ENCODE results near the gene SERPINA1. TPM values are rescaled to one million over a fixed set of nuclear protein-coding genes. Genes with fewer than 3 reads are reported as not detected.
A peak's percentile ranks its signal among the peaks of the same experiment; 100 is the strongest.

The SERPINA1 gene
- total RNA-seq, 1 donor, result 453 TPM

DNA sequence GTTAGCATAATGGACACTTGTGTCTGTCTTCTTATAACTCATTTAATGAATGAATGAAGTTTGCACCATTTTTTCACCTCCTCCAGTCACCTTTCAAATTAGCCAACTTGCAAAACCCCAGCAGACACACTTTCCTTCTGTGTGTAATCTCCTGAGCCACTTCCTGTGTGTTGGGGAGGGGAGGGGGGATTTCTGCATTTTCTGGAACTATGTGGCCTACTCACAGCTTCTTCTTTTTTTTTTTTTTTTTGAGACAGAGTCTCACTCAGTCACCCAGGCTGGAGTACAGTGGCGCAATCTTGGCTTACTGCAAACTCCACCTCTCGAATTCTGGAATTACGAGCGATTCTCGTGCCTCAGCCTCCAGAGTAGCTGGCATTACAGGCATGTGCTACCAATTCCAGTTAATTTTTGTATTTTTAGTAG is 4.1 kb upstream of the SERPINA1 start:
- no peaks in the 10 kb centered on the region for H3K27me3 ChIP-seq (ENCODE audit: insufficient read depth, low read length)
- no peak overlapping the region for H3K4me3 ChIP-seq (ENCODE audit: low read length)
- H3K4me1 ChIP-seq (ENCODE audit: insufficient read depth, low read length), result peaks cover 78% of the 10 kb centered on the region
- H3K9me3 ChIP-seq (ENCODE audit: low read depth, low read length), result no peaks in the 10 kb centered on the region

DNA sequence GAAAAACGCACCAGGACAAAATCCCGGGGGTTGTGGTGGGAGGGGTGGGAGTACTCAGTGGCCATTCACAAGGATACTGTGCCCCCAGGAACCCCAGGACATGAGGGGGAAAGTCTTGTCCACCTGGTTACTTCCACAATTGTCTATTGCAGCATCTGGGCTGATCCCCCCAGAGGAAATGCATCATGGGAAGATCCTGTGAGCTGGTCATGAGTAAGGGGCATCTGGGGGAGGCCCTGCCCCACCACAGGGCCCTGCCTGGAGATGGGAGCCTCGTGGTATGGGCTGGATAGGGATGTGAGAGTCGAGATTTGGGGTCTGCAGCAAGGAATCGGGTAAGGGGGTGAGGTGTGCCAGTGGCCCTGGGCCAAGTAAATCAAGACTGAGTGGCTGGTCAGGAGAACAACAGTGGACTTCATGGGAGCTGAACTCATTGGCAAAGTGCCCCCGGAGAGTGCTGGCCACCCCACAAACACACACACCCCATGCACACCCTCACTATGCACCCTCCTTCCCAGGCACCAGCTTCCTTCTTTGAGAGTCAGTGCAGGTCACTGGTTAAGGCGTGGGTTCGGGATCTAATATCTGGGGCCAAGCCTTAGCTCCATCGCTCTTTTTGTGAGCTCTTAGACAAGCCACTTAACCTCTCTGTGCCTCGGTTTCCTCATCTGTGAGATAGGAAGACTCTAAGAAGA is 3.0 kb upstream of the SERPINA1 start:
- Histone ChIP-seq H3K9me3 (ENCODE audit: low read depth, low read length) (no peaks in the 10 kb centered on the region), H3K27me3 (ENCODE audit: insufficient read depth, low read length) (no peaks in the 10 kb centered on the region), H3K4me3 (ENCODE audit: low read length) (peak overlapping the region; percentile 56), H3K4me1 (ENCODE audit: insufficient read depth, low read length) (peaks cover 89% of the 10 kb centered on the region)

DNA sequence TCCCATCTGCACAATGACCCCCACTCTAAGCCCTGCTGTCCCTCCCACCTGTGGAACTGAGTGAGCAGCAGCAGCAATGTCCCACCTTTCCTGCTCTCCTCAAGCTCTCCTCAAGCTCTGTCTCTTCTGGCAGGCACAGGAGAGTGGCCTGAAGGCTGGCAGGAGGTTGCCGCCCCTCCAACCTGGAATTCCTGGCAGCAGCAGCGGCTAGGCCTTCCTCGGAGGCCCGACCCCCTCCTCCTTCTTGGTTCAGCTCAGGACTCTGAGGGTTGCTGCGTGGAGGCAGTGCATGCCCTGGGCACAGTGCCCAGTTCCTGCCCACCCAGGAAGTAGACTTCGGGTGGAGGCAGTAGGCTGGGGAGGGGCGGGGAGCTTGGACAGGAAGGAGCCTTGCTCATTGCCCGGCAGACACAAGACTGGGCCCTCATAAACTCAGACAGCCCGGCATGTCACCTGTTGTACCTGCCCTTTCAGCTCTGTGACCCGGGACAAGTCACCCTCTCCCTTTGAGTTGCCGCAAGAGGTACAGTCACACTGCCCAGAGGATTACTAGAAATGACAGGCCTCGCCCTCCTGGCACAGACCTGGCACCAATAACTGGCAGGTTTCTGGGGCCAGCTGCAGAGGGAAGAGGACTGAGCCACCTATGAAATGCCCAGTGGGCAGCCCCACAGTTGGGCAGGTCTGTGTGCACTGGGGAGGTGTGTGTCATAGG is 2.1 kb upstream of the SERPINA1 start:
- no peaks in the 10 kb centered on the region for H3K27me3 ChIP-seq (ENCODE audit: insufficient read depth, low read length)
- no peaks in the 10 kb centered on the region for H3K9me3 ChIP-seq (ENCODE audit: low read depth, low read length)
- peaks cover 89% of the 10 kb centered on the region for H3K4me1 ChIP-seq (ENCODE audit: insufficient read depth, low read length)
- peak overlapping the region; percentile 56 for H3K4me3 ChIP-seq (ENCODE audit: low read length)

DNA sequence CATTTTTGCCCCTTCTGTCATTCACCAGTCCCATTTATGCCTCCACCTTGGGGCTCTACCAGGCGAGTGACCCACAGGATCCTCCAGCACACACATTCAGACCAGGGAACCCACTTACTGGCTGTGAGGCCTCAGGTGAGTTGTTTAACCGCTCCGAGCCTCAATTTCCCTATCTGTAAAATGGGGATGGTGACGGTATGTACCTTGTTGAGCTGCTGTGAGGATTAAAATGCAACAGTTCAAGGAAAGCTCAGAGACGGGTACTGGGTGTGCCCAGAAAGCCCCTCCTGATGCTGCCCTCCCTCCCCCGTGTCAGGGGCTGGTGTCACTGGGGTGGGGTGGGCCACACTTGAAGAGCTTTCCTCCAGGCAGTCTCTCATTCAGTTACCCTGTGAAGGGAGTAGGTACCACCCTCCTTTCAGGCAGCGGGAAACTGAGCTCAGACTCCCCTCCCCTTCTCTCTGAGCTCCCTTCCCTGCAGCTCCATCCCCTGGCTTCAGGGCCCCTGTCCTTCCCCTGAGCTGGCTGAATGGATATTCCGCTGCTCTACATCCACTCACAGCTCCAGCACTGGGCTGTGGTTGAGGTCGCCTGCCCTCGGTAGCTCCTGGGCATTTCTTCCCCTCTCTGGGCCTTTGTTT is 1.4 kb upstream of the SERPINA1 start:
- Histone ChIP-seq H3K4me1 (ENCODE audit: insufficient read depth, low read length) (peaks cover 89% of the 10 kb centered on the region), H3K27me3 (ENCODE audit: insufficient read depth, low read length) (no peaks in the 10 kb centered on the region), H3K9me3 (ENCODE audit: low read depth, low read length) (no peaks in the 10 kb centered on the region), H3K4me3 (ENCODE audit: low read length) (peak overlapping the region; percentile 56)

DNA sequence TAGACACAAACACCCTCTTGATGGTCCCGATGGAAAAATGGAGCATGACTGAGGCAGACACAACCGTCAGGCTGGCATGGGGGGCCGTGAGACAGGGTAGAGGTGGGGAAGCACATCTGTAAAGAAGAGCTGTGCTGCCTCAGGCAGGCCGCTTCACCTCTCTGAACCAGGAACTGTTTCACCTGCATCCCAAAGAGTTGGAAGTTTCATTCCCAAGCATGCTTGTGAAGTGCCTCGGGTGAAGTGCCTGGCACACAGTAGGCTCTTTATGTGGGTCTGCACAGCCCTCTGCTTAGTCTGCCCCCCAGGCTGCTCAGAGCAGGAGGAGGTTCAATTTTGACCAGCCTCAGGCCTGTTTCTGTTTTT is 685 bp upstream of the SERPINA1 start:
- Histone ChIP-seq H3K9me3 (ENCODE audit: low read depth, low read length) (no peaks in the 10 kb centered on the region), H3K27me3 (ENCODE audit: insufficient read depth, low read length) (no peaks in the 10 kb centered on the region), H3K4me3 (ENCODE audit: low read length) (peak overlapping the region; percentile 56), H3K4me1 (ENCODE audit: insufficient read depth, low read length) (peaks cover 89% of the 10 kb centered on the region)

DNA sequence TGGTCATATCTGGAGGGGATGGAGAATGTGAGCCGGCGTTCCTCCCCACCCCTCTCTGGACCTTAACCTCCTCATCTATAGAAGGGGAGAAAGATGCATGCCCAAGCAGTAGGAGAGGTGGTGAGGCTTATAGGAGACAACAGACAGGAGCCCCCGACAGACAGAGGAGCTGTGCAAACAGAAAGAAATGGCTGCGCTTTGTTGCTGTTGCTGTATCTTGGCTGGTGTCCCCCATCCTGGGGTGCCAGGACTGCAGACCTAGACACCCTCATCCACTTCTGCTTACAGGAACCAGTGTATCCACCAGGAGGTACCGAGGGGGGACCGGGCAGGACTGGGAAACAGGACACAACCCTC is 397 bp downstream of the SERPINA1 start:
- Histone ChIP-seq H3K27me3 (ENCODE audit: insufficient read depth, low read length) (no peaks in the 10 kb centered on the region), H3K4me3 (ENCODE audit: low read length) (peak overlapping the region; percentile 56), H3K9me3 (ENCODE audit: low read depth, low read length) (no peaks in the 10 kb centered on the region), H3K4me1 (ENCODE audit: insufficient read depth, low read length) (peaks cover 87% of the 10 kb centered on the region)

DNA sequence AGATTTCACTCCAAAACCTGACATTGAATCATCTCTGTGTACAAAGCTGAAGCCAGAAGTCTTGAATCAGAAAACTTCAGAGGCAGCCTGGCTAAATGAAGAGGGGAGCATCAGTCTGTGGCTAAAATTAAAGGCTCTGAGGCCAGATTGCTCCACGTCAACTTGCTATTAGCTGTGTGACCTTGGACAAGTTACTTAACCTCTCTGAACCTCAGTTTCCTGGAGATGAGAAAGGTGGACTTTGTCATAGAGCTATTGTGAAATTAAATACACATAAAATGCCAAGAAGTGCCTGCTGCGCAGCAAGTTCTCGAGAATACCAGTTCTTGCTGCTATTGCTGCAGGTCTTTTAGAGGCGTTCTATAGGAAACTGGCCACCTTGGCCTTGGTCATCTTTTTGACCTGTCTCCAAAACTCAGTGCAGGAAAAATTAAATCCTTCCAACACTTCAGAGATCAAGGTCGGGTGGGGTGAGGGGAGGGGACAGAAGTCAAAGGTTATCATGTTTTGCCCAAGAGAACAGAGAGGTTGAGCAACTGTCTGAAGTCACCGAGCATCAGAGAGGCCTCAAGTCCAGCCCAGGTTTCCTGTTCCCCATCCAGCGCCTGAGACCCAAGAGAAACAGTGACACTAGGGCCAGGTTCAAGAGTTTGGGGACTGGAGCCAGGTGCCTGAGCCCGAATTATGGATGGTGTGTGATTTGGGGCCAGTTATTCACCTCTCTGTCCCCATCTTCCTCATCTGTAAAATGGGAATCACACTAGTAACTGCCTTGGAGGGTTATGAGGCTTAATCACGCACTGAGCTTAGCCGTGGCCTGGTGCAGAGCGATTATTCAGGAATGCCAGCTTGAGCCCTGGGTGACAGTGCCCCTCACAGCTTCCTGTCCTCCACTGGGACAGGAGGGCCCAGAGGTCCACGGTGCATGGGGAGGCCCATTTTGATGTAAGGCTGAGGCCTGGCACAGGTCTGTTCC is 1.1 kb downstream of the SERPINA1 start:
- no peaks in the 10 kb centered on the region for H3K9me3 ChIP-seq (ENCODE audit: low read depth, low read length)

DNA sequence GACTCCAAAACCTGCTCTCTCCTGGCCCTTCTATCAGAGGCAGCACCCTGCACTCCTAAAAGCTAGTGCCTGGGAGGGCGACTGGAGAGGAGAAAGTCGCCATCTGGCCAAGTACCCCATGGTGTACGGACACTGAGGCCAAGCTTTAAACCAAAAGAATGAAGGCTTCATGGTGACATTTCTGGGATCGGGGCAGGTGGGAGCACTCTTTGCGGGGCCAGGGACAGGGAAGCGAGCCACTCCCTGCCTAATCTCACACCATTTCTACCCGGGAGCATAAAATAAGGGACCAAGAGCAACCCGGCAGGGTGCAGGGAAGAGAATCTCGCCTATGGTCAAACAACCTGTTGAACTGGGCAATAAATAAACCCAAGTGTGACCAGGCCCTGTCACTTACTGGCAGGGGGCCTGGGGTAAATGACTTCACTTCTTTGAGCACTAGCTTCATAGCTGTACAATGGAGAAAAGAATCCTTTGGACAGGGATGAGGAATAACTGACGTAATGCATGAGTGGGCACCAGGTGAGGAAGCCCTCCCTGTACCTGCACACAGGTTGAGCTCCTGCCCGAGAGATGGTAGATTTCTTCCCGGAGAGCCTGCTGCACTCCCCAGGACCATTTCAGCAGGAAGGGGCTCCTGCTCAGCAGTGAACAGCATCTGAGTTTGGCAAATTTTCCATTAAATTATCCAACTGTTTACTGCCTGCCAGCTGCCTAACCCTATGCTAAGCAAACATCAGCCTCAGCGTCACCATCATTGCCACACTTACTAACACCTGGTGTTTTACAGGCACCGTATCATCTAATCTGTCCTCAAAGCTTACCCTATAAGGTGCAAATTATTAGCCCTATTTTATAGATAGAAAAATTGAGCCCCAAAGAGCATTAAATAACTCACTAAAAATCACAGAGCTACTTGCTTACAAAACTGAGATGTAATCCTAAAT is 2.0 kb downstream of the SERPINA1 start:
- H3K9me3 ChIP-seq (ENCODE audit: low read depth, low read length), result no peaks in the 10 kb centered on the region
- peaks cover 75% of the 10 kb centered on the region for H3K4me1 ChIP-seq (ENCODE audit: insufficient read depth, low read length)
- H3K27me3 ChIP-seq (ENCODE audit: insufficient read depth, low read length), result no peaks in the 10 kb centered on the region
- H3K4me3 ChIP-seq (ENCODE audit: low read length), result no peak overlapping the region

More for the DNA sequence above, 1.1 kb downstream of the SERPINA1 start:
- Histone ChIP-seq H3K4me3 (ENCODE audit: low read length) (peak overlapping the region; percentile 56), H3K27me3 (ENCODE audit: insufficient read depth, low read length) (no peaks in the 10 kb centered on the region), H3K4me1 (ENCODE audit: insufficient read depth, low read length) (peaks cover 84% of the 10 kb centered on the region)

DNA sequence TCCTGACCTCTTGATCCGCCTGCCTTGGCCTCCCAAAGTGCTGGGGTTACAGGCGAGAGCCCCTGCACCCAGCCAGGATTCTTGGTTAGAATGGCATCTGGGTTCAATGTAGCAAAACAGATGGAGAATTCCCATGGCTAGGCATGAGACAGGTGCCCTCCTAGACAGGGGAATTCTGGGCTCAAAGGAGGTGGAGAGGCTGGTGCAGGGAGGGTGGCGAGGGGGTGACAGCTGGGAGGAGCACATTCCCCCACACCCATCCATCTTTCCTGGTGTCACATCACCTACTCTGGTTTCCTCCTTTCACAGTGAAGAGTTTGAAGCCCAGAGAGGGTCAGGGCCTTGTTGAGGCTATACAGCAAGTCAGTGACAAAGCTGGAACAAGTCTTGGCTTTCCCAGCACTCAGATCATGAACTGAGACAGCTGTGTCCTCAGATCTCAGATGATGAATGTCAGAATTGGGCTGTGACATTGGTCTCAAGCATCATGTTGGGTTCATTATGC is 2.8 kb downstream of the SERPINA1 start:
- H3K9me3 ChIP-seq (ENCODE audit: low read depth, low read length), result no peaks in the 10 kb centered on the region
- H3K4me1 ChIP-seq (ENCODE audit: insufficient read depth, low read length), result peaks cover 67% of the 10 kb centered on the region
- no peak overlapping the region for H3K4me3 ChIP-seq (ENCODE audit: low read length)
- no peaks in the 10 kb centered on the region for H3K27me3 ChIP-seq (ENCODE audit: insufficient read depth, low read length)

DNA sequence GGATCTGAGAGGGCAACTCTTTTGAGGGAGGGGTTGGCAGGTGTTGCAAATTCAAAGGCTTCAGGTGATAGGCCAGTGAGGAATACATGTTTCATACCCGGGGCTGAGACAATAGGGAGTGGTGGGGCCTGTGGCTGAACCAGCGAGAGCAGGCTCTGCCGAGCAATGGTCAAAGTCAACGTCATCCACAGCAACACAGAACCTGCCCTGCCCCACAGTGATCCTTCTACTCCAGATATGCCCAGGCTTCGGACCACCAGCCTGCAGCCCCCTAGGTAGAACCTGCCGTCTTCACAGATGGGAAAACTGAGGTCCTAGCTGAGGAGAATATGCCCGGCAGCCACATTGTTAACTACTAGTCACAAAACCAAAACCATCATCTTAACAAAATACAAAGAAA is 4.1 kb downstream of the SERPINA1 start:
- H3K9me3 ChIP-seq (ENCODE audit: low read depth, low read length), result no peaks in the 10 kb centered on the region
- H3K4me3 ChIP-seq (ENCODE audit: low read length), result no peak overlapping the region
- H3K27me3 ChIP-seq (ENCODE audit: insufficient read depth, low read length), result no peaks in the 10 kb centered on the region
- peaks cover 64% of the 10 kb centered on the region for H3K4me1 ChIP-seq (ENCODE audit: insufficient read depth, low read length)

DNA sequence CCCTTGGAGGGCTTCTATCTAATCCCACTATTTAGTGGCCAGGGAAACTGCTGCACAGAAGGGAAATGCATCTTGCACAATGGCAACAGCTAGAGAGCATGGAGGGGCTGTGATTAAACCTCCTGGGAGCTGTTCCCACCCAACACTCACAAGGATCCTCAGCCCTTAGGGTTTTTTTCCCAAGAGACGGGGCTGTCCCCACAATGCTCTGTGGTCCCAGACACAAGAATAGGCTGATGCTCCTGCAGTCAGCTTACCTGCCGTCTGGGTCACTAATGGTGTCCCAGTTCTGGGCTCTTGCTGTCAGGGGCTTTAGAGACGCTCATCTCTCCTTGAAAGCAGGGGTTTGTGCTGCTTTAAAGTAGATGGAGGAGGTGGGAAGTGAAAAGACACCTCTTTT is 4.6 kb downstream of the SERPINA1 start:
- no peaks in the 10 kb centered on the region for H3K9me3 ChIP-seq (ENCODE audit: low read depth, low read length)
- peaks cover 58% of the 10 kb centered on the region for H3K4me1 ChIP-seq (ENCODE audit: insufficient read depth, low read length)
- H3K27me3 ChIP-seq (ENCODE audit: insufficient read depth, low read length), result no peaks in the 10 kb centered on the region
- H3K4me3 ChIP-seq (ENCODE audit: low read length), result no peak overlapping the region

DNA sequence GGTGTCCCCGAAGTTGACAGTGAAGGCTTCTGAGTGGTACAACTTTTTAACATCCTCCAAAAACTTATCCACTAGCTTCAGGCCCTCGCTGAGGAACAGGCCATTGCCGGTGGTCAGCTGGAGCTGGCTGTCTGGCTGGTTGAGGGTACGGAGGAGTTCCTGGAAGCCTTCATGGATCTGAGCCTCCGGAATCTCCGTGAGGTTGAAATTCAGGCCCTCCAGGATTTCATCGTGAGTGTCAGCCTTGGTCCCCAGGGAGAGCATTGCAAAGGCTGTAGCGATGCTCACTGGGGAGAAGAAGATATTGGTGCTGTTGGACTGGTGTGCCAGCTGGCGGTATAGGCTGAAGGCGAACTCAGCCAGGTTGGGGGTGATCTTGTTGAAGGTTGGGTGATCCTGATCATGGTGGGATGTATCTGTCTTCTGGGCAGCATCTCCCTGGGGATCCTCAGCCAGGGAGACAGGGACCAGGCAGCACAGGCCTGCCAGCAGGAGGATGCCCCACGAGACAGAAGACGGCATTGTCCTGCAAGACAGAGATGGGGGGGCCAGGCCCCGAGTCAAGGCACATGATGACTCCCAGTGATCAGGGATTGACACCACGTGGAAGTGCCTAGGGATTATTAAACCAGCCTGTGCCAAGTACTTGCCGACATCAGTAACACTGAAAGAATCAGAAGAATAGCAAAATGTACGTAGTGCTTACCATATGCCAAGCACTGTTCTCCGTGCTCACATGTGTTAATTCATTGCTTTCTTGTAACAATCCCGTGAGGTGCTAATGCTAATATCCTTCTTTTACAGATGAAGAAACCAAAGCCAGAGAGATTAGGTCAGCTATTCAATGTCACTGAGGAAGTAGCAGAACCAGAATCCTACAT is 5.4 kb downstream of the SERPINA1 start:
- H3K9me3 ChIP-seq (ENCODE audit: low read depth, low read length), result no peaks in the 10 kb centered on the region
- H3K4me3 ChIP-seq (ENCODE audit: low read length), result no peak overlapping the region
- no peaks in the 10 kb centered on the region for H3K27me3 ChIP-seq (ENCODE audit: insufficient read depth, low read length)
- peaks cover 50% of the 10 kb centered on the region for H3K4me1 ChIP-seq (ENCODE audit: insufficient read depth, low read length)

DNA sequence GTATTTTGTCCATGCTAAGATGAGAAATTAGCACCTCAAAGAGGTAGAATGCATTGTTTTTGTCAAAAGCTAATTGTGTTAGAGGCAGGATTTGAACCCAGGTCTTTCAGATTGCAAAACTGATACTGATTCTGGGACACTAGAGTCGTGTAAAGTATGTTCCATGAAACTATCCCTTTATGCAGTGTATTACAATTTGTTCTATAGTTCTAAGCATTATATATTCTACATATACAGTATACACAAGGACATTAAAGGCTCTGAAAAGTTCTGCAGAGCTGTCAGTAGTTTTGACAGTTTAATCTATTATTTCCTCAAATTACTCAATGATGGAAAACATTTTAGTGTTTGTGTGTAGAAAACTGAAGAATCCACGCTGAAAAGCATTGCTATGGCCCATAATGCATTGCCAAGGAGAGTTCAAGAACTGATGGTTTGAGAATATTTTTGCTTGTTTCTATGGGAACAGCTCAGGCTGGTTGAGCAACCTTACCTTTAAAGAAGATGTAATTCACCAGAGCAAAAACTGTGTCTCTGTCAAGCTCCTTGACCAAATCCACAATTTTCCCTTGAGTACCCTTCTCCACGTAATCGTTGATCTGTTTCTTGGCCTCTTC is 6.2 kb downstream of the SERPINA1 start:
- no peak overlapping the region for H3K4me3 ChIP-seq (ENCODE audit: low read length)
- H3K27me3 ChIP-seq (ENCODE audit: insufficient read depth, low read length), result no peaks in the 10 kb centered on the region
- no peaks in the 10 kb centered on the region for H3K9me3 ChIP-seq (ENCODE audit: low read depth, low read length)
- peaks cover 43% of the 10 kb centered on the region for H3K4me1 ChIP-seq (ENCODE audit: insufficient read depth, low read length)

Data from mononuclear cell (primary cell).